ENCODE measurements around the gene CTNND1. TPM values are rescaled to one million over a fixed set of nuclear protein-coding genes. Genes with fewer than 3 reads are reported as not detected.
A peak's percentile ranks its signal among the peaks of the same experiment; 100 is the strongest.

The CTNND1 gene
- polyA plus RNA-seq, 1 experiment: 191 TPM

DNA sequence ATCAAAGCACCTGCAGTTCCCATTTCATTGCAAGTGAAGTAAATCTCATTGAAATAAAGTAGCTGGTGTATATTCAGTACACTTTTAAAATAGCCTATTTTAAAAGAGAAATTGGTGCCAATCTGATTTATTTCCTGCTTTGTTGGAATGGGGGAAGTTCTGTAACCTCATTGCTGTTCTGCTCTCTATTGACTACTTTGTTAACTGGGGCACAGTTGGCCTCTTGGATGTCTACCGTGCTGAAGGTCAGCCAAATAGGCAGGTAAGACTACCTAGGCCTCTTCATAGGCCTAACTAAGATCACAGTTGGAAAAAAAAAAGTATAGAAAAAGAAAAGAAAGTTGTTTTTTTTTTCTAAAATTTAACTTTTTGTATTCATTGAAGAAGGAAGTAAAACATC, 9.2 kb downstream of the CTNND1 start:
- Histone ChIP-seq H3K9me3 (ENCODE audit: control insufficient read depth, insufficient read depth, low read length) (no peaks in the 10 kb centered on the region), H3K27me3 (ENCODE audit: control insufficient read depth, insufficient read depth, low read length) (no peaks in the 10 kb centered on the region), H3K27ac (ENCODE audit: low read depth, low read length) (no peak overlapping the region), H3K4me3 (ENCODE audit: low read depth, low read length) (no peak overlapping the region)
- ChIA-PET POLR2A (interaction anchor here (0.7 kb wide), 1 partner anchor 61 kb away, joined by 3 read pairs; no protein-coding TSS in a partner anchor), CTCF (interaction anchor here (1.1 to 4.2 kb wide), 3 partner anchors 9 to 30 kb away, joined by 4 to 30 read pairs (median 4); partner anchors contain the start of gene BTBD18)
- no peak for DNase-seq (ENCODE audit: low read depth, low spot score)
- TF ChIP-seq, protein P1, sequence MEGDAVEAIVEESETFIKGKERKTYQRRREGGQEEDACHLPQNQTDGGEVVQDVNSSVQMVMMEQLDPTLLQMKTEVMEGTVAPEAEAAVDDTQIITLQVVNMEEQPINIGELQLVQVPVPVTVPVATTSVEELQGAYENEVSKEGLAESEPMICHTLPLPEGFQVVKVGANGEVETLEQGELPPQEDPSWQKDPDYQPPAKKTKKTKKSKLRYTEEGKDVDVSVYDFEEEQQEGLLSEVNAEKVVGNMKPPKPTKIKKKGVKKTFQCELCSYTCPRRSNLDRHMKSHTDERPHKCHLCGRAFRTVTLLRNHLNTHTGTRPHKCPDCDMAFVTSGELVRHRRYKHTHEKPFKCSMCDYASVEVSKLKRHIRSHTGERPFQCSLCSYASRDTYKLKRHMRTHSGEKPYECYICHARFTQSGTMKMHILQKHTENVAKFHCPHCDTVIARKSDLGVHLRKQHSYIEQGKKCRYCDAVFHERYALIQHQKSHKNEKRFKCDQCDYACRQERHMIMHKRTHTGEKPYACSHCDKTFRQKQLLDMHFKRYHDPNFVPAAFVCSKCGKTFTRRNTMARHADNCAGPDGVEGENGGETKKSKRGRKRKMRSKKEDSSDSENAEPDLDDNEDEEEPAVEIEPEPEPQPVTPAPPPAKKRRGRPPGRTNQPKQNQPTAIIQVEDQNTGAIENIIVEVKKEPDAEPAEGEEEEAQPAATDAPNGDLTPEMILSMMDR (IDR thresholded peaks at IDR 0.05; ENCODE audit: low read depth, low read length): no peak

DNA sequence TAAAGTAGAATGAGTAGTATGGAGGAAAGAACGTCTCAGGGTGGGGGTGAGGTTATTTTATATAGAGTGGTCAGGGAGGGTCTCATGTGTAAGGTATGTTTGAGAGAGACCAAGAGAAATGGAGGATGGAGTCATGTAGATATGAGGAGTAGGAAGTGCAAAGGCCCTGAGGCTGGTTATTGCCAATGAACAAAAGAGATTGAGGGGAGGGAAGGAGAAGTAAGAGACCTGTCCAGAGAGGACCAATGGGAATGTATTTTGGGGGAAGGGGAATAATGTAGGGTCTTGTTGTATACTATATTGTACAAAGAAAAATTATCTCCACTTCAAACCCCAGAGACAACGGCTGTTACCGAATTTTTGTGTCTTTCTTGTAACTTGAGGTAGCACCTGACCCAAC, 9.8 kb downstream of the CTNND1 start:
- Histone ChIP-seq H3K27ac (ENCODE audit: low read depth, low read length) (no peak overlapping the region), H3K4me3 (ENCODE audit: low read depth, low read length) (no peak overlapping the region), H3K9me3 (ENCODE audit: control insufficient read depth, insufficient read depth, low read length) (no peaks in the 10 kb centered on the region), H3K27me3 (ENCODE audit: control insufficient read depth, insufficient read depth, low read length) (no peaks in the 10 kb centered on the region)
- DNase-seq (ENCODE audit: low read depth, low spot score): no peak
- ChIA-PET POLR2A (interaction anchor here (0.7 kb wide), 3 partner anchors 57 to 579 kb away, joined by 3 to 4 read pairs (median 3); no protein-coding TSS in a partner anchor), CTCF (interaction anchor here (1.2 to 4.2 kb wide), 2 partner anchors 20 to 29 kb away, joined by 4 to 30 read pairs; partner anchors contain the start of gene BTBD18)
- TF ChIP-seq, protein P1 (IDR thresholded peaks at IDR 0.05; ENCODE audit: low read depth, low read length): no peak

DNA sequence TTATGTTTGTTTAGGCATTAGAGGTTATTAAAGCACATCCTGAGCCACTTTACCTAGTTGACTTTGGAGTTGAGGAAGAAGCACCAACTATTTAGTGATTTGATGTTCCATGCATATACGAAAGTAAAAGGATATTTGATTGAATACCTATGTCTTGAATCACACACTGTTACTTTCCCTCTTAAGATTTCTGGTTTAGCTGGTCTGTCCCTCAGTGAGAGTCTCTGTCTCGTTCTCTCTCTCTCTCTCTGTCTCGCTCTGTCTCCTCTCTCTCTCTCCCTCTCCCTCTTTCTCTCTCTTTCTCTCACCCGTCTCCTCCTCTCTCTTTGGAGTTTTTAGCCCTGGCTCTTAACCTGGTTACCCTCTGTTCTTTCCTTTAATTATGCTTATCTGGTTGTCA, 11.0 kb downstream of the CTNND1 start:
- TF ChIP-seq, protein P1 (IDR thresholded peaks at IDR 0.05; ENCODE audit: low read depth, low read length): no peak
- POLR2A ChIA-PET: no interaction called here
- Histone ChIP-seq H3K9me3 (ENCODE audit: control insufficient read depth, insufficient read depth, low read length) (no peaks in the 10 kb centered on the region), H3K4me3 (ENCODE audit: low read depth, low read length) (no peak overlapping the region), H3K27ac (ENCODE audit: low read depth, low read length) (no peak overlapping the region), H3K27me3 (ENCODE audit: control insufficient read depth, insufficient read depth, low read length) (no peaks in the 10 kb centered on the region)
- no peak for DNase-seq (ENCODE audit: low read depth, low spot score)
- CTCF ChIA-PET: interaction anchor here (4.2 kb wide), 1 partner anchor 28 kb away, joined by 30 read pairs; no protein-coding TSS in a partner anchor

DNA sequence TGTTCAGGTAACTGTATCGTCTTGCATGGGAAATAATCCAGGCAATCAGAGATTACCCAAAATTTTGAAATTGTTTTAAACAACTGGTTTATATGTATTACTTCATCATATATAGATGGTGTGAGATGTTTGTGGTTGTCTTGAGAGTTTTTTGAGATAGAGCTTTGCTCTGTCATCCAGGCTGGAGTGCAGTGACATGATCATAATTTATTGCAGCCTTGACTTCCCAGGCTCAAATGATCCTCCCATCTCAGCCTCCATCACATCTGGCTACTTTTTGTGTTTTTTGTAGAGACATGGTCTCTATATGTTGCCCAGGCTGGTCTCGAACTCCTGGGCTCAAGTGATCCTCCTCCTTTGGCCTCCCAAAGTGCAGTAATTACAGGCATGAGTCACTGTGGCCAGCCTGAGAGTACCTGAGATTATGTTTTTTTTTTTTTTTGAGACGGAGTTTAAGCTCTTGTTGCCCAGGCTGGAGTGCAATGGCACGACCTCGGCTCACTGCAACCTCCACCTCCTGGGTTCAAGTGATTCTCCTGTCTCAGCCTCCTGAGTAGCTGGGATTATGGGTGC, 11.5 kb downstream of the CTNND1 start:
- no peak overlapping the region for H3K4me3 ChIP-seq (ENCODE audit: low read depth, low read length)
- no peaks in the 10 kb centered on the region for H3K9me3 ChIP-seq (ENCODE audit: control insufficient read depth, insufficient read depth, low read length)
- ChIA-PET POLR2A (interaction anchor here (0.7 kb wide), 1 partner anchor 11 kb away, joined by 5 read pairs; no protein-coding TSS in a partner anchor), CTCF (interaction anchor here (0.6 to 8.9 kb wide), 3 partner anchors 27 to 1880 kb away, joined by 3 to 79 read pairs (median 30); no protein-coding TSS in a partner anchor)
- H3K27me3 ChIP-seq (ENCODE audit: control insufficient read depth, insufficient read depth, low read length): no peaks in the 10 kb centered on the region
- TF ChIP-seq, protein P1 (IDR thresholded peaks at IDR 0.05; ENCODE audit: low read depth, low read length): no peak
- H3K27ac ChIP-seq (ENCODE audit: low read depth, low read length): no peak overlapping the region
- no peak for DNase-seq (ENCODE audit: low read depth, low spot score)

DNA sequence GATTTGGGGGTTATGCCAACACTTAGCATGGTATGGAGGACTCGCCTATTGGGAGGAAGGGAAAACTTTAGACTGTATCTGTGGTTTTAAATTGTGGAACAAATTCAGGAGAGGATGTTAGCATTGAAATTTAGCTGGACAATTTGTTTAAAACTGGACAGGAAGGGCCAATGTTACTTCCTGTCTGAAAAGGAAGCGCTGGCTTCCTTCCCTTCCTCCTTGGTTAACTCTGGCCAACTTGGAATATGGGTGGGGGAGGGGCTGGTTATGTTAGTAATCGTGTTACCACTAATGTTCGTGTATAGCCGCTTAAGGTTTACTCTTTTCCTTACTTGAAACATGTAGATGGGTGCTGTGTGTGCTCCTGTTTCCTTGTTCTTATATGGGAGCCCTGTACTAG, 13.9 kb downstream of the CTNND1 start:
- H3K27ac ChIP-seq (ENCODE audit: low read depth, low read length): peak overlapping the region; percentile 55
- POLR2A ChIA-PET: interaction anchor here (1.3 to 1.6 kb wide), 3 partner anchors 11 to 34 kb away, joined by 4 to 5 read pairs (median 5); partner anchors contain the start of genes CTNND1 and SELENOH
- TF ChIP-seq, protein P1 (IDR thresholded peaks at IDR 0.05; ENCODE audit: low read depth, low read length): no peak
- no peak for DNase-seq (ENCODE audit: low read depth, low spot score)
- no peak overlapping the region for H3K4me3 ChIP-seq (ENCODE audit: low read depth, low read length)
- no peaks in the 10 kb centered on the region for H3K9me3 ChIP-seq (ENCODE audit: control insufficient read depth, insufficient read depth, low read length)
- CTCF ChIA-PET: interaction anchor here (0.9 to 8.9 kb wide), 5 partner anchors 11 to 749 kb away, joined by 3 to 79 read pairs (median 6); partner anchors contain the start of gene CTNND1
- H3K27me3 ChIP-seq (ENCODE audit: control insufficient read depth, insufficient read depth, low read length): no peaks in the 10 kb centered on the region
